HG03064 (cell line): ENCODE measurements around the gene PREPL.

Experiments
- ATAC-seq: cut with Tn5 transposase; IDR thresholded peaks from one replicate; pipeline ENCODE4 v1.9.1; 2021; ENCODE audit warnings: low read depth; ENCODE audit not compliant: unreplicated experiment

The PREPL gene

DNA sequence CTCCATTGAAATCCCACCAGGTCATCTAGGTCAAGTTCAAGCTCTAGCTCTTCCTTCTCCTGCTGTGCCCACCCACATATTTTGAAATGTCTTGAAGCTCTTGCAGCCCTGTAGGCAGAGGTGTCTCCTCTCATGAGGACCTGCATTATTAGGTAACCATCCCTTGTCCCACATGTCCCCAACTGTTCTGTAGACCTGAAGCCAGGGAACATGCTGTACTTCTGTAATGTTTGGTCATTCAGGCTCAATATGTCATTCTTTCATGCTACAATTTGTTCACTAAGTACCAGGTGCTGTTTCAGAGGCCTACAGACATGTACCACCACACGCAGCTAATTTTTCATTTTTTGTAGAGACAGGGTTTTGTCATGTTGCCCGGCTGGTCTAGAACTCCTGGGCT, 63.9 kb downstream of the PREPL start:
- ATAC-seq = no peak

- ATAC-seq = no peak
Observed at GRCh38 chr2:44296653-44297052, 64.6 kb downstream of the PREPL start.

- no peak for ATAC-seq
Observed at GRCh38 chr2:44295633-44296359, 65.5 kb downstream of the PREPL start.

DNA sequence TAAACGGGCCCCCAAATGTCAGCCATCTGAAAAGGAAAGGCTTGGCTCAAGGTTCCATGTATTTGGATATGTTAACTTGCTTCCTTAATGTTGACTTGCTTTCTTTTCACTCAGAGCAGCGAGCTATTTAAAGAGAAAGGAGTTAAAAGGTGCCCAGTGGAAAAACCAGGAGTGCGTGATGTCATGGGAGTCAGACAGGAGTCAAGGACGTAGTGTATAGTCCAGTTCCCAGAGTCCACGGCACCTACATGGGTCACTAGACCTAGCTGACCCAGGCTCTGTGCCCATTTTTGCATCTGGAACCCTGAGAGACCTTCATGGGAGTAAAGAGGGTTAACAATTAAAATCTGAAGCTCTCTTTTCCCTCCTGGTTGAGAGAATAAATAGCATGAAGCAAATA, 66.2 kb downstream of the PREPL start:
- no peak for ATAC-seq

- no peak for ATAC-seq
Observed at GRCh38 chr2:44291281-44292248, 69.7 kb downstream of the PREPL start.

GRCh38 chr2:44290261-44290660, 71.0 kb downstream of the PREPL start:
- ATAC-seq = no peak

GRCh38 chr2:44286884-44287638, 74.2 kb downstream of the PREPL start:
- ATAC-seq = no peak

GRCh38 chr2:44286119-44286883, 75.0 kb downstream of the PREPL start:
- ATAC-seq = no peak

- ATAC-seq = no peak
Observed at GRCh38 chr2:44285174-44285573, 76.1 kb downstream of the PREPL start.

DNA sequence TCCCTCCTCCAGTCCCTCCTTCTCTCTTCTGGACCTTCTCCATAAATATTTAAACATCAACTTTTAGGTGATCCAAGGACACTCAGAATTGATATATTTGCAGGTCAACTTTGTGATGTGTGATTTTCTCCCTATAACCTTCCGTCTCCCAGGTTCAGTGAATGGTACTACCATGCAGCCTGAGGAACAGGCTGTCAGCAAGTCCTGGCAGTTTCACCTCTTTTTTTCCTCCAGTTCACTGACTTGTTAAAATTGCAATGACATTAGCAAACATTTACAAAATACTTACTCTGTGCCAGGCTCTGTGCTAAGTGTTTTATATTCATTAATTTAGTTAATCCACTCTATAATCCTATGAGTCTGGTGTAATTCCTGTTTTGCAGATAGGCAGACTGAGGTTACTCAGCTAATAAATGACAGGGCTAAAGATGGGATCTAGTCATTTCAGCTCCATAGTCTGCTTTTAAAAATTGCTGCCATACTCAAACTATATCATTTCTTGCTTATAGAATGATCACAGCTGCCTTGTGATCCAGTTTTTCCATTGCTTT, 78.1 kb downstream of the PREPL start:
- no peak for ATAC-seq

DNA sequence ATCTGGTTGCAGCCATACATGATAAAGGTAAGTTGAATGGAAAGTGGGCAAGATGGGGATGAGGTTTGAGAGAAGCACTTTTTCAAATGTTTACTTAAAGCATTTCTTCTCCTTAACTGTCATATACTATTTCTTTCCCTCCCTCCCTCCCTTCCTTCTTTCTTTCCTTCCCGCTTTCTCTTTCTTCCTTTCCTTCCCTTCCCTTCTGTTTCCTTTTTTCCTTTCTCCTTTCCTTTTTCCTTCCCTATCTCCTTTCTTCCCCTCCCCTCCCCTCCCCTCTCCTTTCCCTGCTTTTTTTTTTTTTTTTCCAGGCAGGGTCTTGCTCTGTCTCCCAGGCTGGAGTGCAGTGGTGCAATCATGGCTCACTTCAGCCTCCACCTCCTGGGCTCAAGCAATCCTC, 80.4 kb downstream of the PREPL start:
- no peak for ATAC-seq

DNA sequence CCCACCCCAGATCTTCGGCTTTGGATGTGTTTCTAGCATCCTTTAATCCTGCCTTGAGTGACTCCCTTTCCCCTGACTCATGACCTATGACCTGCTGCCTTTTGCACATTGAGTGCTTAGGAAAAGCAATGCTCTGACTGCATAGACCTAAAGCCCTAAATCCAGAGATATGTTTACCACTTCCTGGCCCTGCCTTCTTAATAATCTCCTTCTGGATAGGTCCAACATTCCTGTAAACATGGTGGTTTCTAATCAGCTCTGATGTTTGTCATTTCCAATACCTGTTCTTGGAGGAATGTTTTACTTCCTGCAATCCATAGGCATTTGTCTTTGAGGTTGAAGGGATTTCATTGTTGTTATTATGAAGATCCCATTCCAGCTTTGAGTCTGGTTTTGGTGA, 83.8 kb downstream of the PREPL start:
- ATAC-seq = no peak

- ATAC-seq = no peak
Observed at GRCh38 chr2:44275927-44276303, 85.4 kb downstream of the PREPL start.

GRCh38 chr2:44273596-44273995, 87.7 kb downstream of the PREPL start:
- no peak for ATAC-seq

GRCh38 chr2:44273076-44273475, 88.2 kb downstream of the PREPL start:
- ATAC-seq = no peak

GRCh38 chr2:44271296-44271695, 90.0 kb downstream of the PREPL start:
- no peak for ATAC-seq

- no peak for ATAC-seq
Observed at GRCh38 chr2:44269831-44270230, 91.5 kb downstream of the PREPL start.

DNA sequence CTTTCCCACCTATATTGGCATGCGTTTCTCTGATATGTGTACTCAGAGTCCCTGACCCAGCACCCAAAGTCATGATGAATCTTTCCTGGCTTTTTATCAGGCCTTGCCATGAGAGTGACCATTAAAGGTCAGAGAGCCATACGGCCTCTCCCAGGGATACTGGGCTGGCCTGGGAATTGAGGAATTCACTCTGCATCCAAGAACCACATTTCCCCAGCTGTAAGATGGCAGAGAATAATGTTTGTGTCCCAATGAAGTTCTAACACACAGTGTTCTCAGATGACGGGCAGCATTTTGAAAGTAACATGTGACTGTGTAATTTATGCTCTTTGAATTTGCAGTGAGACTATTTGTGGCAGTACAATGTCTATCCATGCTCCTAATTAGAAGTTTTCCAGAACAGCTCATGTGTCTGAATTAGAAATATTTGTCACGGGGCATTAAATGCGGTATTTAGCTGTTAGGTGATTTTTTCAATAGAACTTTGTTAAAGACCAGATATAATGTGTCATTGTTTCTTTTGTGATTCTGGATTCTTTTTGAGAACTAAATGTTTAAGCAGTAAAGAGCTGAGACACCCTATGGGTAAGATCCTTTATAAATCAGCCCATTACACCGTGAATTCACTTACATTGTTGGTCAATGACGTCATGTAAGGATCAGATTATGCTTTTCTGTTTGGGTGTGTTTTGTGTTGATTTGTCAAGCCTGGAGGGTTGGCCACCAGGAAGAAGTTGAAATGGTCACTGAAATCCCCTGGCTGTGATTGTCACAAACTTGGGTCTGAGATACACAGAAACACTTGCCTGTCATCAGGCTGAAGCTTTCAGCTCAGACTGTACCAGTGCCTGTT, 93.3 kb downstream of the PREPL start:
- no peak for ATAC-seq
